ENCODE measurements around the gene ADGRV1. TPM values are rescaled to one million over a fixed set of nuclear protein-coding genes. Genes with fewer than 3 reads are reported as not detected.
"Not testable (repeated sequence)": the region's sequence is repeated elsewhere in the genome, so short reads cannot be mapped to it uniquely, and the experiment has no call there.

ADGRV1 gene
- total RNA-seq, 4 donors from 2014 or later, result 0.28 to 6.5 (median 3.7) TPM

GRCh38 chr5:90917928-90918668, 359.5 kb downstream of the ADGRV1 start:
- Histone ChIP-seq H3K36me3 (no peaks in the 10 kb centered on the region), H3K27me3 (no peaks in the 10 kb centered on the region), H3K27ac (no peak overlapping the region), H3K4me3 (no peak overlapping the region), H3K9me3 (no peaks in the 10 kb centered on the region), H3K4me1 (no peaks in the 10 kb centered on the region)
- TF ChIP-seq CTCF (IDR thresholded peaks at IDR 0.05) (no peak), POLR2A (IDR thresholded peaks at IDR 0.05) (no peak)
- no peak for DNase-seq

- no peaks in the 10 kb centered on the region for H3K4me1 ChIP-seq
These were observed 362.9 kb downstream of the ADGRV1 start for GRCh38 chr5:90921418-90921973.

GRCh38 chr5:90924222-90924621, 365.6 kb downstream of the ADGRV1 start:
- not testable (repeated sequence) for H3K36me3 ChIP-seq, H3K27me3 ChIP-seq

More at GRCh38 chr5:90921418-90921973, 362.9 kb downstream of the ADGRV1 start:
- DNase-seq, result no peak
- H3K4me3 ChIP-seq, result no peak overlapping the region
- H3K9me3 ChIP-seq, result no peaks in the 10 kb centered on the region
- H3K27ac ChIP-seq, result no peak overlapping the region
- H3K36me3 ChIP-seq, result no peaks in the 10 kb centered on the region
- no peak for TF ChIP-seq CTCF (IDR thresholded peaks at IDR 0.05)
- TF ChIP-seq POLR2A (IDR thresholded peaks at IDR 0.05), result no peak
- no peaks in the 10 kb centered on the region for H3K27me3 ChIP-seq

GRCh38 chr5:90929013-90929839, 370.6 kb downstream of the ADGRV1 start:
- not testable (repeated sequence) for H3K27me3 ChIP-seq, H3K36me3 ChIP-seq, H3K9me3 ChIP-seq, H3K4me3 ChIP-seq, DNase-seq, H3K27ac ChIP-seq, H3K4me1 ChIP-seq

More at GRCh38 chr5:90924222-90924621, 365.6 kb downstream of the ADGRV1 start:
- not testable (repeated sequence) for DNase-seq, H3K27ac ChIP-seq, H3K9me3 ChIP-seq, H3K4me1 ChIP-seq, H3K4me3 ChIP-seq

GRCh38 chr5:90930062-90930461, 371.5 kb downstream of the ADGRV1 start:
- no peaks in the 10 kb centered on the region for H3K27me3 ChIP-seq
- H3K4me3 ChIP-seq, result no peak overlapping the region
- no peaks in the 10 kb centered on the region for H3K36me3 ChIP-seq
- no peak for DNase-seq
- H3K27ac ChIP-seq, result no peak overlapping the region
- H3K9me3 ChIP-seq, result no peaks in the 10 kb centered on the region
- no peak for TF ChIP-seq POLR2A (IDR thresholded peaks at IDR 0.05)
- no peak for TF ChIP-seq CTCF (IDR thresholded peaks at IDR 0.05)
- H3K4me1 ChIP-seq, result peaks cover 0 to 6% (median 2%) of the 10 kb centered on the region in 4 donors

- H3K4me1 ChIP-seq, result peaks cover 0 to 6% (median 2%) of the 10 kb centered on the region in 4 donors
- no peak for DNase-seq
- H3K36me3 ChIP-seq, result no peaks in the 10 kb centered on the region
- TF ChIP-seq POLR2A (IDR thresholded peaks at IDR 0.05) (no peak), CTCF (IDR thresholded peaks at IDR 0.05) (no peak)
- no peaks in the 10 kb centered on the region for H3K27me3 ChIP-seq
- H3K4me3 ChIP-seq, result no peak overlapping the region
- no peak overlapping the region for H3K27ac ChIP-seq
- H3K9me3 ChIP-seq, result no peaks in the 10 kb centered on the region
These were observed 372.3 kb downstream of the ADGRV1 start for GRCh38 chr5:90930756-90931431.

All from Peyer's patch (tissue), 4 donors.